NCI-H460 (cell line): ENCODE results near the gene NUCB1. TPM values are rescaled to one million over a fixed set of nuclear protein-coding genes. Genes with fewer than 3 reads are reported as not detected.

ENCODE experiments used
- DNase-seq: peaks from one replicate; pipeline ENCODE4 v3.0.0-alpha.2; 2016; ENCODE audit warnings: low read depth; ENCODE audit errors: extremely low read depth
- total RNA-seq: library from RNA; depleted of rRNA; stranded (reverse); fragments of >200 nt; shearing (Covaris generic); gene quantifications from 2 replicates; pipeline ENCODE4 v1.2.3, GENCODE V29; 2014

The NUCB1 gene
- total RNA-seq, 1 experiment from 2014 or later = 87.9 TPM

DNA sequence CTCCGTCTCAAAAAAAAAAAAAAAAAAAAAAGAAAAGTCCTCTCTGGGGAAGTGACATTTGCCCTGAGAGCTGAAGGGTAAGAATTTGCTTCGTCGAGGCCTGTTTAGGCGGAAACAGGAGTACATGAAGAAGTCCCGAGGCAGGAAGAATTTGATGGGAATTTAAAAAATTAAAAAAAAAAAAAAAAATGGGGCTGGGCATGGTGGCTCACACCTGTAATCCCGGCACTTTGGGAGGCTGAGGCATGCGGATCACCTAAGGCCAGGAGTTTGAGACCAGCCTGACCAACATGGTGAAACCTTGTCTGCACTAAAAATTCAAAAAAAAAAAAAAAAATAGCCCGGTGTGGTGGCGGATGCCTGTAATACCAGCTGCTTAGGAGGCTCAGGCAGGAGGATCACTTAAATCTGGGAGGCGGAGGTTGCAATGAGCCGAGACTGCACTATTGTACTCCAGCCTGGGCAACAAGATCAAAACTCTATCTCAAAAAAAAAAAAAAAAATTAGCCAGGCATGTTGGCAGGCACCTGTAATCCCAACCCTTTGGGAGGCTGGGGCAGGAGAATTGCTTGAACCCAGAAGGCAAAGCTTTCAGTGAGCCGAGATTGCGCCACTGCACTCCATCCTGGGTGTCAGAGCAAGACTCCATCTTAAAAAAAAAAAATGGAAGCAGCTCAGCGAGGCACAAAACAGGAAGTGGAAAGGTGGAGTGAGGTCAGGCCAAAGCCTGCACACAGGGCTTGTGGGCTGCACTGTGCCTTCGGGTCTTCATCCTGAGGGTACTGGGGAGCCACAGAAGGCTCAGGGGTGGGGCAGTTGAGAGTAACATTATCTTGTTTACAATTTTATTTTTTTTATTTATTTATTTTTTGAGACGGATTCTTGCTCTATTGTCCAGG is 59.5 kb downstream of the NUCB1 start:
- DNase-seq = no peak

DNA sequence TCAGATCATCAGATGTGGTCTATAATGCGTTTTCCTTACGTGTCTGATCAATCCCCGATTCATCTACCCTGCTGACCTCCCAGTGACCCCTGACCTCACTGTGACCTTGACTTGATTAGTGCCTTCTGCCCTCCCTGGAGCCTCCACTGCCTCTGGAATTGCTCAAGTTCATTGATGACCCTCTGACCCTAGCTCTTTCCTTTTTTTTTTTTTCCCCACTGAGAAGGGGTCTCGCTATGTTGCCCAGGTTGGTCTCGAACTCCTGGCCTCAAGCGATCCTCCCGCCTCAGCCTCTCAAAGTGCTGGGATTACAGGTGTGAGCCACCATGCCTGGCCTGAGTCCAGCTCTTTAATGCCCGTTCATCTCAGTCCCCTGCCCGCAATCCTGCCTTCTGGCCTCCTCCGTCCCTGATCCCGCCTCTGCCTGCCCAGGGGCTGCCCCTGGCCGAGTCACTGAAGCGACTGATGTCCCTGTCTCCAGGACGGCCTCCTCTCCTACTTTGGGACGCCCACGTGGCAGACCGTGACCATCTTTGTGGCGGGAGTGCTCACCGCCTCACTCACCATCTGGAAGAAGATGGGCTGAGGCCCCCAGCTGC is 61.0 kb downstream of the NUCB1 start:
- DNase-seq = no peak

DNA sequence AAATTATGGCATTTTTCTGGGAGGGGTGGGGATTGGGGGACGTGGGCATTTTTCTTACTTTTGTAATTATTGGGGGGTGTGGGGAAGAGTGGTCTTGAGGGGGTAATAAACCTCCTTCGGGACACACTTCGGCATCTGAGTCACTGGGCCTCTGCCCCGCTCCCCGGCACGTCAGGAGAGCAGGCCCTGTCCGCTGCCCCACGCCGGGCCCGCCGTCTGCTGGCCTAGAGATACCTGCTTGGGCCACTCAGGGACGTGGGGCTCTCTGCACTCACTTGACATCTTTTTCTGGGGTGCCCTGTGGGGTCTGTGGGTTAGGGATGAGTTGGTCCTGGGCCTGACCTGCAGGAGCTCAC is 61.5 kb downstream of the NUCB1 start:
- no peak for DNase-seq

DNA sequence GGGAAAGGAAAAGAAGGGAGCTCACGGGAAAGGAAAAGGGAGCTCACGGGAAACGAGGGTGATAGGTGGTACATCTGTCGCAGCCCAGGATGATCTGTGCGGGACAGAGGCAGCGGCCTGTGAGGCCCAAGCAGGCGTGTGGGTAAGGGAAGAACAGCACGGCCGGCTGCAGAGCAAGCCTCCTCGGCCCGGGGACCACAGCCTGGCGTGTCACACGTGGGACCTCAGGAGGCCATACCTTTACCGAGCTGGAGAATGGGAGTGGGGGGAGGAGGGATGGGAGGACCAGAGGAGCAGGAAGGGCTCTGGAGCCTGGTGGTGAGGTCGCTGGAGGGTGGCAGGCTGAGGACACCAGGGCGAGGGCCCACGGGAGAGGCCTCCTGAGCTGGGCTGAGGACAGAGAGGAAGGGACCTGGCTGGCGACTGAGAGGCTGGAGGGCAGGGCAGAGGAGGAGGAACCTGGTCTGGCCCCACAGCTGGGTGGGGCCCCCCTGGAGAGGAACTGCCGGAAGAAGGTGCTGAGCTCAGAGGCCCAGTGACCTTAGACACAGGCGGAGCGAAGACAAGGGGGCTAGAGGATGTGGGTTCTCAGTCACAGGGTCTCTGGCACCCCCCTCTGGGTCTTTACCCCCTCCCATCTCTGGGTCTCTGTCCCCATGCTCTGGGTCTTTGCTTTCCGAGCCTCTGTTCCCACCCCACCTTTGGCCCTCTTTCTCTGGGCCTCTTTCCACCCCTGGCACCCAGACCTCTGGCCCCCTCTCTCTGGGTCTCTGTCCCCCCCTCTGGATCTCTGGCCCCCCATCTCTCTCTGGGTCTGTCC is 62.1 kb downstream of the NUCB1 start:
- DNase-seq = peak; percentile 65

DNA sequence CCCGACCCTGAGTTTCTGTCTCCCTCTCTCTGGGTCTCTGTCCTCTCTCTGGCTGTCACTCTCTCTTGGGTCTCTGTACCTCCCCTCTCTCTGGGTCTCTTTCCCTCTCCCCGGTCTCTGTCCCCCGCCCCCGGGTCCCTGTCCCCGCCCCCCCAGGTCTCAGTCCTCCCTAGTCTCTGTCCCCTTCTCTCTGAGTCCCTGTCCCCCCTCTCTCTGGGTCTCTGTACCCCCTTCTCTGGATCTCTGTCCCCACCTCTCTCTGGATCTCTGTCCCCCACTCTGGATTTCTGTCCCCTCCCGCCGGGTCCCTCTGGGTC is 62.7 kb downstream of the NUCB1 start:
- DNase-seq = no peak

DNA sequence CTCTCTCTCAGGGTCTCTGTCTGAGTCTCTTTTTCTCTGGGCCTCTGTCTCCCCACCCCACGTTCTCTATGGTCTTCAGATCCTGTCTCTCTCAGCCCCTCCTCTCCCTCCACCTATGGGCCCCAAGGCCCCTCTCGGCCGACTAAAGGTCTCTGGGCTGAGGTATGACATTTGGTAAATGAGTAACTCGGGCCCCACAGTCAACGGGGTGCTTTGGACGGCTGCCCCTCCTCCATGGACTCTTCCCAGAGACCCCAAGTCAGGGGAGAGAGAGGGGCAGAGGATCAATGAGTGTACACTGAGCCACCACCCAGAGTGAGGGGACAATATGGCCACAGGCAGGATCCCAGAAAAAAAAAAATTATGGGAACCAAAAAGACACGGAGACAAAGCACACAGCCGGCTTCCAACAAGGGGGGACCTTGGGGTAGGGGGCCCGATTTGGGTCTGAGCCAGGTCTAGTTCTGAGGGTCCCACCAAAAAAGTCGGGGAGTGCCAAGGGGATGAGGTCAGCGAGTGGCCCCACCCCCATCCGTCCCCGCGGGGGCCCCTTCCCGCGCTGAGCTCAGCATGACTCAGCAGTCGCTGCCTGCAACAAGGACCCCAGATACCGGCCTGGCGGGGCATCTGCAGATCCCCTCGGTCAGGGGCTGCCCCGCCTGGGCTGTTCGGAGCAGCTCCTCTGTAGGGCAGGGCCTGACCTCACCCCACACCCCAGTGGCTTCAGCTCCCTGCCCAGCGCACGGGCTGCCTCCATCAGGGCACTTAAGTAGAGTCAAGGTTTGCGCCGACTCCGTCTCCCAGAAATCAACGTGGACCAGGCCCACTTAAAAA is 63.5 kb downstream of the NUCB1 start:
- DNase-seq = peak; percentile 65

DNA sequence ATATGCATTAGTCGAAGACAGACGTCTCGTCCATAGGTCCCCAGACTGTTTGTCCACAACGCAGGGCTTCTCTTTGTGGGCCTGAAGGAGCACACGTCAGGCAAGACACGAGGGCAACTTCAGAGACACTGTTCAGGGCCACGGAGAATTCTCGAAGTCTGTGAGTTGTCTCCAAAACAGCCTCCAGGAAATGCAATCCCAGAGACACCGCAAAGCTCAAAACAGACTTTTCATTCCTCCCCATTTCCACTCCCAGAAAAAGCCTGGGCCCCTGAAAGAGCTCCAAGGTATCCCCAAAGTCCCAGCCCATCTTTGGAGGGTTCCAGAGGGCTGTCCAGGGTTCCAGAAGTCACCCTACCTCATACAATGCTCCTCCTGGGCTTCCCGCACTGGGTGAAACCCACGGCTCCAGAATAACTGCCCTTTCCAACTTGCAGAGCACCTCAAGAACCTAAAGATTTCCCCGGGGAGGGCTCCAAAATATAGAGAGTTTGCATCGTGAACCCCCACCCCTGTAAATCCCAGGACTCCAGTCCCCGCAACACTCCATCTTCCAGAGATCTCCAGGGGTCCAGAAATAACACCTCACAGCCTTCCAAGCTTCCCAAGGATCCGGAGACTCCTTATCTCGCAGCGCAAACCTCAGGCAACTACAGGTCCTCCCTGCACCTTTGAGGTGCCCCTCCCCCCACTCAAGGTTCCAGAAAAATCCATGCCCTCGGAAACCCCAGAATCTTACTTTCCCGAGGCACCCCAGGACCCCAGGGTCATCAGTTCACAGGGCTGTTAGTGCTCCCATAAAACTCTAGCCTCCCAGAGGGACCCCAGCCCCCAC is 64.3 kb downstream of the NUCB1 start:
- no peak for DNase-seq

DNA sequence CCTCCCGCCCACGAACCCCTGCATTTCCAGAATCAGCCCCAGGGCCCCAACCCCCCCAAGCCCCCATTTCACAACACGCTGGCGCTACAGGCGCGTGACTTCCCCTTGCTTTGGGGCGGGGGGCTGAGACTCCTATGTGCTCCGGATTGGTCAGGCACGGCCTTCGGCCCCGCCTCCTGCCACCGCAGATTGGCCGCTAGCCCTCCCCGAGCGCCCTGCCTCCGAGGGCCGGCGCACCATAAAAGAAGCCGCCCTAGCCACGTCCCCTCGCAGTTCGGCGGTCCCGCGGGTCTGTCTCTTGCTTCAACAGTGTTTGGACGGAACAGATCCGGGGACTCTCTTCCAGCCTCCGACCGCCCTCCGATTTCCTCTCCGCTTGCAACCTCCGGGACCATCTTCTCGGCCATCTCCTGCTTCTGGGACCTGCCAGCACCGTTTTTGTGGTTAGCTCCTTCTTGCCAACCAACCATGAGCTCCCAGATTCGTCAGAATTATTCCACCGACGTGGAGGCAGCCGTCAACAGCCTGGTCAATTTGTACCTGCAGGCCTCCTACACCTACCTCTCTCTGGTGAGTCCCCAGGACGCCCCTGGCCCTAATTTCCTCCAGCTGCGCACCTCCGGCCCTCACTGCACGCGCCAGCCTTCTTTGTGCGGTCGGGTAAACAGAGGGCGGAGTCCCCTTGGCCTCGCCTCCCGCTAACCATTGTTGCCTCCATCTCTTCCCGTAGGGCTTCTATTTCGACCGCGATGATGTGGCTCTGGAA is 65.1 kb downstream of the NUCB1 start, which contains the start of gene FTL:
Gene FTL (plus strand): TSS at position 270 of the 766 bp plus-strand sequence. CDS start 199 bp downstream, at position 469.
- DNase-seq = peak; percentile 94

DNA sequence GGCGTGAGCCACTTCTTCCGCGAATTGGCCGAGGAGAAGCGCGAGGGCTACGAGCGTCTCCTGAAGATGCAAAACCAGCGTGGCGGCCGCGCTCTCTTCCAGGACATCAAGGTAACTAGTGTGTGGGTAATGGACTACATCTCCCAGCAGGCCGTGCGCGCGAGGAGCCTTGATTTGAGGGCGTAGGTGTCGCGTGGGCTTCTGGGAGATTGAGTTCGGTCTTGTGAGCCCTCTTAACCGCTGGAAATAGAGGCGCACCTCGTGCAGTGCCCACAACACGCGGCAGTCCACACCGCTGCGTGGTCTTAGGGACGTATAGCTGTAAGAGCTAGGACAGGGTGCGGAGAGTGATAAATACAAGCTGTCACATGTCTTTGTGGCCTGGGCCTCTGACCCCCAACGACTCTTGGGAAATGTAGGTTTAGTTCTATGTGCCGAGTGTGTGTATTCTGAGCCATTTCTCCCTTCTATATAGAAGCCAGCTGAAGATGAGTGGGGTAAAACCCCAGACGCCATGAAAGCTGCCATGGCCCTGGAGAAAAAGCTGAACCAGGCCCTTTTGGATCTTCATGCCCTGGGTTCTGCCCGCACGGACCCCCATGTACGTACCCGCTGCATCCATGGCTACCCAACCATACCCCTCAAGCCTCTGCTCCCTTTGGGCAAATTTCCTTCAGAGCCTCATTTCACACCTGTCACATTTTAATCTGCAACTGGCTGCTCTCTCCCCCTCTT is 65.9 kb downstream of the NUCB1 start:
- DNase-seq = peak; percentile 56

DNA sequence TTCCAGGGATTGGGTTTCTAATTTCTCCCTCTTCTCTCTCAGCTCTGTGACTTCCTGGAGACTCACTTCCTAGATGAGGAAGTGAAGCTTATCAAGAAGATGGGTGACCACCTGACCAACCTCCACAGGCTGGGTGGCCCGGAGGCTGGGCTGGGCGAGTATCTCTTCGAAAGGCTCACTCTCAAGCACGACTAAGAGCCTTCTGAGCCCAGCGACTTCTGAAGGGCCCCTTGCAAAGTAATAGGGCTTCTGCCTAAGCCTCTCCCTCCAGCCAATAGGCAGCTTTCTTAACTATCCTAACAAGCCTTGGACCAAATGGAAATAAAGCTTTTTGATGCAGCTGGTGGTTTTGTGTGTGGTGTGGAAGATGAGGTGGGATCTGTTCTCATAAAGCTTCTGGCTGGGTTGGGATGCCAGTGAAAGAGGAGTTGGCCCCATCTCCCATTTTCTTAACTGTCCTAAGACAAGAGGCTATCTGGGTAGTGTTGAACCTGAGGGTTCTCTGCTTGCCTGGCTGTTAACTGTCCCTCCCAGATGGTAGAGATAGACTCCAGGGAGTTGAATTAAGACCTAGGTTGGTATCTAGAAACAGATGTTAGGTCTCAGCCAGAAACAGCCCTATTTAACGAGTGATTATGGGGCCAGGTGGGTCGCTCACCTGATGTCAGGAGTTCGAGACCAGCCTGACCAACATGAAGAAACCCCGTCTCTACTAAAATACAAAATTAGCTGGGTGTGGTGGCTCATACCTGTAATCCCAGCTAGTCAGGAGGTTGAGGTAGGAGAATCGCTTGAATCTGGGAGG is 66.6 kb downstream of the NUCB1 start:
- DNase-seq = no peak

DNA sequence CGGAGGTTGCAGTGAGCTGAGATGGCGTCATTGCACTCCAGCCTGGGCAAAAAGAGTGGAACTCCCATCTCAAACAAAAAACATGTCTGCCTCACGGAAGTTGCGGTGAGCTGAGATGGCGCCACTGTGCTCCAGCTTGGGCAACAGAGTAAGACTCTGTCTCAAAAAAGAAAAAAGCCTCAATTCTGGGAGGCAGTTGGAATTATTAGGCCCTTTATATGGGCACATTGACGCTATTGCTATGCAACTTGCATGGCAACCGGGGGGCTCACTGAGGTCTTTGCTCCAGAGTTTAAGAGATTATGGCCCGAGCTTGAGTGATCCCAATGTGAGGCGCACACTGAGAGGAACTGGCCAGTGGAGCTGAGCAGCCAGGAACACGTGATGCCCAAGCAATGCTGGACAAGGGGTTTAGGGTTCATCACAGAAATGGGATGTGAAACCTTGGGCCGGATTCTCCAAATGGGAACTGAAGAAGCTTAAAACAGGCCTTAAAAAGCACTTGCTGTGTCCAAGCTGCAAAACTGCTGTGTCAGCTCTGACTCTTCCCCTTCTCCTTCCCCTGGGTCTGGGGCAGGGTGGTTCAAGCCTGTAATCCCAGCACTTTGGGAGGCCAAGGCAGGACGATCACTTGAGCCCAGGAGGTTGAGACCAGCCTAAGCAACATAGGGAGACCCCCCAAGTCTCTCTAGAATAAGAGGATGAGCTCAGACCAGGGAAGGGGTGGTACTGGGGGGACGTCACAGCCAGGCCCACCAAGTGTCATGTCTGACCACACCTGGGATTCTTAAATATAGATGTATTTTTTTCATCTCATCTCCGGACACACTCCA is 67.5 kb downstream of the NUCB1 start:
- peak; percentile 69 for DNase-seq

DNA sequence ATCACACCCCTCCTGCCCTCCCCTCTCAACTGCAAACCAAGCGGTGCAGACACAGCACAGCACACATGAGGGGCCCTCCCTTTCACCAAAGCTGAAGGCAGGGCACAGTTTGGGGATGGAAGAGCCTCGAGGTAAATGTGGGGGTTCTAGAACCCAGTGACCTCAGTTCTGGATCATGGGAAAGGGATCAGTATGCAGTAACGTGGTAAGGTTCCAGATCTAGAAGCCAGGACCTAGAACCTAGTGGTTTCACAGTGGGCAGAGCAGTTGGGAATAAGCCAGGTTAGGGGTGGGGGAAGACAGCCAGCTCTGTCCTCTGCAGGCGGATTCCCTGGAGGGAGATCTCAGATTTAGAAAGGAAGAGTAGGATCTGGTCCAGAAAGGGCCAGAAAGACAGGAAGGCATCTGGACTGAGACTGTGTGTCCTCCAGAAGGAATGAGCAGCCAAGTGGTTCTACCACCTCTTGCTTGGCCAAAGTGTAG is 68.1 kb downstream of the NUCB1 start:
- DNase-seq = no peak

DNA sequence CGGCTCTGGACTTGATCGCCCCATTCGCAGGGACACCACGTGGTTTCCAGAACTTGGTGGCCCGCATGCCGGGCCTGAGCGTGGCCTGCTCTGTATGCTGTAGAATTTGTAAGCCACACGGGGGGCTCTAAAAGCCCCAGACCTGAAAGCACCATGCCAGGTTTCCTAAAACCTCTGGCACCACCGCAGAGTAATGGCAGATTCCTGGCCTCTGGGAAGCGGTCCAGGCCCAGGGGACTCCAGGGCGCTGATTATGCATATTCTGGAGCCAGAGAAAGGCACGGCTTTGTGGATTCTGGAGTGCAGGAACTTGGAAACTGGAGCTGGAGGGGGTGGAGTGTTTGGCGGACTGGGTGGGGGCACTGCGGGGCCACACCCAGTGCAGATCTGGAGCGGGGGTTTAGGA is 68.7 kb downstream of the NUCB1 start:
- no peak for DNase-seq

DNA sequence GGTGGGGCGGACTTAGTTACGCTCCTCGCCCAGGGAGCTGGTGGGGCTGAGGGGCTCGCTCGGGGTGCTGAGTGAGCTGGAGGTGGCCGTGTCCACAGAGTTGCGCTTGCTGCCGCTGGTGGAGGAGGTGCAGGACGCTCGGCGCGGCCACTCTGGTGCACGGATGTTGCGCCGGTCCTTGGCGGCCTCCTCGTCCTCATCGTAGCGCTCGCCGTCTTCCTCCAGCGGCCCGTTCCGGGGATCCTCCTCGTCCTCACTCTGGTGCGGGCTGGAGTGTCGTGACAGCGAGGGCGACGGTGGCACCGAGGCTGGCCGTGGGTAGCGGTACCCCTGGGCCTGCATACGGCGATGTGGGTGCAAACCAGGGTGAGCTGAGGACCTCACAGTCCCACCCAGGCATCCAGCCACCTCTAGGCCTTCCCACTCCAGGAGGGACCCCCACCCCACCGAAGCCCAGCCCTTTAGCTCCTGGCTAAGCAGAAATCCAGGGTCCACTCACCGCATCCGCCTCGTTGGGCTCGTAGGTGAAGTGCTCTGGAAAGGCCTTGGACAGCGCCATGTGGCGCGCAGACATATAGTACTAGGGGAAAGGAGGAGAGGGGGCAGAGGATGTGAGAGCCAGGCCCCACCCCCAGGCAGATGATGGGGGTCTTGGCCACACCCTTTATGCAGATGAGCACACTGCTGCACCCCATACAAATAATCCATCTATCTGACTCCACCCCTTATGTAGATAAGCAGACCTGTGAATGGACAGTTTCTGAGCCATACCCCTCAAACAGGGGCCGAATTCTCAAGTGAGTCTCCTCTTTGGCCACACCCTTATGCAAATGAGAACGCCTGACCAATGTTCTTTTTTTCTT is 69.4 kb downstream of the NUCB1 start:
- DNase-seq = no peak

DNA sequence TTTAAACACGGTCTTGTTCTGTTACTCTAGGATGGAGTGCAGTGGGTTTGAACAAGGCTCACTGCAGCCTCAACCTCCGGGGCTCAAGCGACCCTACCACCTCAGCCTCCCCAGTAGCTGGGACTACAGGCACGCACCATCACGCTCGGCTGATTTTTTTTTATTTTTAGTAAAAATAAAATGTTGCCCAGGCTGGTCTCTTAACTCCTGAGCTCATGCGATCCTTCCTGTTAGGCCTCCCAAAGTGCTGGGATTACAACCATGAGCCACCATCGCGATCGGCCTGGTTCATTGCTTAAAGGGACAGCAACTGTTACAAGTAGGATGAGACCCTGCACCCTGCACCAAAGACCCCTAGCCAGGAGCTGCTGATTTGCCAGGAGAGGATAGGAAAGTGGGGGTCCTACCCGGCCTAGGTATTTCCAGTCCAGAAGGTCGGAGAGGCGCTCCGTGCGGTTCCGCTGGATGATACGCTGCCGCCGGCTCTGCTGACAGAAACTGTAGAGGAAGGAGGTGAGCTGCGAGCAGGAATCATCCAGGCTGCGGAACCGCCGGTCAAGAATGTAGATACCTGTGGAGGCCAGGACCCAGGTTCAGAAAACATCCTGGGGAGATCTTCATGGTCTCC is 70.1 kb downstream of the NUCB1 start:
- no peak for DNase-seq
